Stimulated activated effector memory CD8-positive, alpha-beta T cell treated with anti-CD3 and anti-CD28 coated beads, Interleukin-12 subunit alpha, Interleukin-12 subunit beta, amount 100 ng/mL, for 72 hours (primary cell): Measurements from ENCODE around the gene DZIP1L.
"Not testable (repeated sequence)": the region's sequence is repeated elsewhere in the genome, so short reads cannot be mapped to it uniquely, and the experiment has no call there.

Experiments used
- ATAC-seq: fragments of 150-1000 bp; cut with Tn5 transposase; 2 replicates; pipeline ENCODE4 v1.10.0; 2021
- DNase-seq, 2 donors: peaks; one replicate each; pipeline ENCODE4 v3.0.0; 2021 to 2022; ENCODE audit warnings: low spot score in 2 of 2
- H3K27ac Mint-ChIP-seq: one replicate; pipeline ENCODE4 v1.8.0; 2022; ENCODE audit warnings: mild to moderate bottlenecking, mixed read lengths
- H3K36me3 Mint-ChIP-seq: one replicate; pipeline ENCODE4 v1.8.0; 2022; ENCODE audit warnings: mild to moderate bottlenecking, mixed read lengths
- H3K4me1 Mint-ChIP-seq: one replicate; pipeline ENCODE4 v1.8.0; 2022; ENCODE audit warnings: mixed read lengths
- H3K4me3 Mint-ChIP-seq: one replicate; pipeline ENCODE4 v1.8.0; 2022; ENCODE audit warnings: mild to moderate bottlenecking, mixed read lengths
- H3K9me3 Mint-ChIP-seq: one replicate; pipeline ENCODE4 v1.8.0; 2022; ENCODE audit warnings: mixed read lengths

The DZIP1L gene

DNA sequence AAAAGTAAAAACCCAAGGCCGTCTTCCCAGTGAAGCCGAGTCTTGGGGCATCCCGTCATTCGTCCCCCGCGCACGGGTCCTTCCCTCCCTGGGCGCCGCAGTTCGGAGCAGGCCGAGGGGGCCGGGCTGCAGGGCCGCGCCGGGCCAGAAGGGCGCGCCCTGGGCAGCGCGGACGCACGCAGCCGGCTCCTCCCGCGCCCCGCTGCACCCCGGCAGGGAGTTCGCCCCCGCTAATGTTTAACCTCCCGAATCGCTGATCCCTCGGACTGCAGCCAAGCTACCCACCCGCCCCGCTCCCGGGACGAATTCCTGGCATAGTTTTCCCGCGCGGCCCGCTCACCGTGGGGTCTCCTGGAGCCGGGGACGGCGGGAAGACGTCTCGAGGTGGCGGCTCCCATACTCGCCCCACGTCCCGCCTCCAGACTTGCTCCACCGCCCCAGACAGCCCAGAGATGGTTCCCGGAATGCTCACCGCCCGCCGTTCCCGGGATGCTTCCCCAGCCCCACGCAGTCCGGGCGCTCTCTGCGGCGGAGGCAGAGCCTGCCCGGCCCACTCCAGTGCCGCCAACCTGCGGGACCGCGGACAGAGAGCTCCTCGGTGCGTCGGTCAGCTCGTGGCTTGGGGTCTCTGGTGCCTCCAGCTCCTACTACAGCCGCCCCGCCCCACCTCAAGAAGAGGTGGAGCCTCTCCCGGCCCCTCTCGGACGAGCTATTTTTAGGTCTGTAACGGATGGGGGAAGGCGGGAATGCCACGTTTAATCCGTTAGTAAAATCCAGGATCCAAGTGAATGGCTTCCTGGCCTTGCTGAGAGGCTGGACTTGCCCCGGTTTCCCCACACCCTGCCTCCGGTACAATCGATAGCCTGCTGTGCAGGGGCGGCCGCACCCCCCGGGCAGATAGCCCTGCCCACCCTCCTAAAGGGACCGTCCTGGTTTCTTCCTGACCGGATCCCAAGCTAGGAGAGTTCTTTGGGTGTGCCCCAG lies at the start of gene DZIP1L:
Gene DZIP1L (minus strand): TSS at position 621 of the 984 bp plus-strand sequence. CDS start 11,637 bp downstream, outside the sequence.
- no peak within 1 kb of the TSS for H3K27ac Mint-ChIP-seq
- peaks cover 25% of the 10 kb centered on the region for H3K4me1 Mint-ChIP-seq
- no peaks in the 10 kb centered on the region for H3K36me3 Mint-ChIP-seq
- ATAC-seq (peak; percentile 86), DNase-seq (peak; percentile 20 to 55)
- no peaks in the 10 kb centered on the region for H3K9me3 Mint-ChIP-seq
- peak within 1 kb of the TSS; percentile 69 for H3K4me3 Mint-ChIP-seq

DNA sequence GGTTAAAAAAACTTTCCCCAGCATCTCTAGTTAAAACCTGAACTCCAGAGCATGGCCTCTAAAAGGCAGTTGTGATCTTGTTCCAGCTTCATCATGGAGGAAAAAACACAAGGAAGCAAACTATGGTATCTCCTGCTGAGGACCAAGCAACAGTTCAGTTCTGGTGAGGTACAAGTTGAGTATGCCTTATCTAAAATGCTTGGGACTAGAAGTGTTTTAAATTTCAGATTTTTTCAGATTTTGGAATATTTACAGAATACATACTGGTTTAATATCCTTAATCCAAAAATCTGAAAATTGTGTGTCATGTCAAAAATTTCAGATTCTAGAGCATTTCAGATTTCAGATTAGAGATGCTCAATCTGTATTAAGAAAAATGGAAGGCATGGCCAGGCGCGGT lies 49.7 kb upstream of the DZIP1L start:
- Mint-ChIP-seq H3K9me3 (no peaks in the 10 kb centered on the region), H3K27ac (peak overlapping the region; percentile 2)

DNA sequence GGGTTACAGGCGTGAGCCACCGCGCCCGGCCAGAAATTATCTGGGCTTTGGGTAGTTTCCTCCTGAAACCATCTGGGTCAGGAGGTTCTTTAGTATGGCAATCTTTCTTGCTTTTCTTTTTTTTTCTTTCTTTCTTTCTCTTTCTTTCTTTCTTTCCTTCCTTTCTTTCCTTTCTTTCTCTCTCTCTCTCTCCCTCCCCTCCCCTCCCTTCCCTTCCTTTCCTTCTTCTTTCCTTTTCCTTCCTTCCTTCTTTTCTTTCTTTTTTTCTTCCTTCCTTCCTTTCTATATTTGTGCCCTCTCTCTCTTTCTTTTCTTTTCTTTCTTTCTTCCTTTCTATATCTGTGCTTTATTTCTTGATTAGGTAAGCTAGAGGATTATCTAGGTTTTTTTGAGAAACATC lies 42.3 kb upstream of the DZIP1L start:
- Mint-ChIP-seq H3K4me3 (no peak overlapping the region), H3K27ac (no peak overlapping the region), H3K36me3 (peaks cover 34% of the 10 kb centered on the region), H3K9me3 (peaks cover 10% of the 10 kb centered on the region), H3K4me1 (no peaks in the 10 kb centered on the region)
- ATAC-seq (no peak), DNase-seq (no peak)

More for the DNA sequence above, 49.7 kb upstream of the DZIP1L start:
- Mint-ChIP-seq H3K4me1 (peaks cover 6% of the 10 kb centered on the region), H3K36me3 (peaks cover 100% of the 10 kb centered on the region), H3K4me3 (no peak overlapping the region)
- DNase-seq, result peak in 1 of 2 donors; percentile 4
- ATAC-seq, result no peak

- H3K4me1 Mint-ChIP-seq, result no peaks in the 10 kb centered on the region
- no peak overlapping the region for H3K27ac Mint-ChIP-seq
- DNase-seq, result no peak
- peaks cover 10% of the 10 kb centered on the region for H3K9me3 Mint-ChIP-seq
- H3K36me3 Mint-ChIP-seq, result peaks cover 6% of the 10 kb centered on the region
- H3K4me3 Mint-ChIP-seq, result no peak overlapping the region
- ATAC-seq, result no peak
Observed at GRCh38 chr3:138154534-138154933, 39.1 kb upstream of the DZIP1L start.

- H3K36me3 Mint-ChIP-seq, result peaks cover 3% of the 10 kb centered on the region
- no peaks in the 10 kb centered on the region for H3K4me1 Mint-ChIP-seq
- peak in 1 of 2 donors; percentile 10 for DNase-seq
- H3K9me3 Mint-ChIP-seq, result peaks cover 2% of the 10 kb centered on the region
- no peak overlapping the region for H3K4me3 Mint-ChIP-seq
- no peak overlapping the region for H3K27ac Mint-ChIP-seq
- no peak for ATAC-seq
Observed at GRCh38 chr3:138148503-138148902, 33.1 kb upstream of the DZIP1L start.

DNA sequence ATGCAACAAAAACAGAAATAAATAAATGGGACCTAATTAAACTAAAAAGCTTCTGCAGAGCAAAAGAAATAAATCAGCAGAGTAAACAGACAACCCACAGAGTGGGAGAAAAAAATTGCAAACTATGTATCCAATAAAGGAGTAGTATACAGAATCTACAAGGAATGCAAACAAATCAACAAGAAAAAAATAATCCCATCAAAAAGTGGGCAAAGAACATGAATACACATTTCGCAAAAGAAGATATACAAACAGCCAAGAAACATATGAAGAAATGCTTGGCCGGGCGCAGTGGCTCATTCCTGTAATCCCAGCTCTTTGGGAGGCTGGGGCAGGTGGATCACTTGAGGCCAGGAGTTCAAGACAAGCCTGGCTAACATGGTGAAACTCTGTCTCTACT lies 26.8 kb upstream of the DZIP1L start:
- ATAC-seq, H3K9me3 Mint-ChIP-seq, H3K4me3 Mint-ChIP-seq, DNase-seq, H3K4me1 Mint-ChIP-seq, H3K27ac Mint-ChIP-seq, H3K36me3 Mint-ChIP-seq: not testable (repeated sequence)

- H3K36me3 Mint-ChIP-seq, result no peaks in the 10 kb centered on the region
- H3K4me3 Mint-ChIP-seq, result no peak overlapping the region
- H3K4me1 Mint-ChIP-seq, result no peaks in the 10 kb centered on the region
- DNase-seq (no peak), ATAC-seq (no peak)
- H3K9me3 Mint-ChIP-seq, result no peaks in the 10 kb centered on the region
- H3K27ac Mint-ChIP-seq, result no peak overlapping the region
Observed at GRCh38 chr3:138140940-138141339, 25.5 kb upstream of the DZIP1L start.

DNA sequence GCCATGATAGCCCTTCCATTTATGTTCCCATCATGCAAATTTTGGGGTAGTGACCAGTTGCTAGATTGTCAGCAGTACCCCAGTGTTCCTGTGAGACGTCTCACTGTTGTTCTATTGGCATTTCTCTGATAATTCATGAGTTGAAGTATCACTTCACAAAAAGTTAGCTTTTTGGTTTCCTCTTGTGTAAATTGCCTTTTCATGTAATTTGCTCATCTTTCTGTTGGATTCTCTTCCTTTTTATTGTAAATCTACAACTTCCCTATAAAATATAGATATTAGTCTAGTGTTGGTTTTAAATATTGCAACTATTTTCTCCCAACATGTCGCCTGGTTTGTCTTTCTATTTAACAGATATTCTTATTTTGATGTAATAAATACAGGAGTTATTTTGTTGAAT lies 24.3 kb upstream of the DZIP1L start:
- H3K4me1 Mint-ChIP-seq, result no peaks in the 10 kb centered on the region
- no peak overlapping the region for H3K27ac Mint-ChIP-seq
- no peaks in the 10 kb centered on the region for H3K36me3 Mint-ChIP-seq
- no peak for DNase-seq
- no peak overlapping the region for H3K4me3 Mint-ChIP-seq
- no peaks in the 10 kb centered on the region for H3K9me3 Mint-ChIP-seq
- ATAC-seq, result no peak

- no peak for ATAC-seq
- no peak overlapping the region for H3K4me3 Mint-ChIP-seq
- H3K4me1 Mint-ChIP-seq, result no peaks in the 10 kb centered on the region
- no peaks in the 10 kb centered on the region for H3K9me3 Mint-ChIP-seq
- no peak overlapping the region for H3K27ac Mint-ChIP-seq
- DNase-seq, result peak in 1 of 2 donors; percentile 25
- H3K36me3 Mint-ChIP-seq, result no peaks in the 10 kb centered on the region
Observed at GRCh38 chr3:138137861-138138260, 22.5 kb upstream of the DZIP1L start.

DNA sequence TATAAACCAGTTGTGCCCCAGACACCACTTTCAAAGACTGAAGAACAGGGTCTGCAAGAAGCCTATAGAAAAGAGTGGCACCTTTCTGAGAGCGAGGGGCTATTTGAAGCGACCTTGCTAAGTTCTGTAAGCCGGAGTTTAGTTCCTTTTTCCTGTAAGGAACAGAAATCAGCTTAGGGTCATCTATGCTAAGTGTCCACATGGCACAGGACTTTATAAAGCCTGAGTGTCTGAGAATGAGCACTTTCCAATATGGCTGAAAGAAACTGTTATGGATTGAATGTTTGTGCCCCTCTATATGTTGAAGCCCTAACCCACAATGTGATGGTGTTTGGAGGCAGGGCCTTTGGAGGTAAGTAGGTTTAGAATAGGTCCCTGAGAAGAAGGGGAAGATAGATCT lies 20.8 kb upstream of the DZIP1L start:
- Mint-ChIP-seq H3K27ac (no peak overlapping the region), H3K4me3 (no peak overlapping the region), H3K36me3 (no peaks in the 10 kb centered on the region), H3K4me1 (no peaks in the 10 kb centered on the region), H3K9me3 (no peaks in the 10 kb centered on the region)
- DNase-seq (peak in 1 of 2 donors; percentile 15), ATAC-seq (no peak)

DNA sequence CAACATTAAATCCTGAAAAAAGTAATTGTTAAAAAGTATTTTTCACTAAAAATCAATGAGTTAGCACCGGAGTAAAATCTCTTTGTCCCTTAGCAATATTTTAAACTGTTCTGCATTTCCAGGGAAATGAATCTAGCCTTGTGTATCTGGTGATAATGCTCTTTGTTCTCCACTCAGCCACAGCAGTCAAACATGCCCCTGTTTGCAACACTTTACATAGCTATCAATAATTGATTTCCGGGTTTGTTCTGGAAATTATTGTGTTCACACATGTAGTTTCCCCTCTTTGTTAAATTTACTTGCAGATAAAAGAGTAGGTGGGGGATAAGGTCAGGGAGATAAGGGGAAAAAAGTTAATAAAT lies 20.4 kb upstream of the DZIP1L start:
- Mint-ChIP-seq H3K27ac (no peak overlapping the region), H3K36me3 (no peaks in the 10 kb centered on the region), H3K9me3 (no peaks in the 10 kb centered on the region), H3K4me1 (no peaks in the 10 kb centered on the region), H3K4me3 (no peak overlapping the region)
- no peak for ATAC-seq
- DNase-seq, result no peak

DNA sequence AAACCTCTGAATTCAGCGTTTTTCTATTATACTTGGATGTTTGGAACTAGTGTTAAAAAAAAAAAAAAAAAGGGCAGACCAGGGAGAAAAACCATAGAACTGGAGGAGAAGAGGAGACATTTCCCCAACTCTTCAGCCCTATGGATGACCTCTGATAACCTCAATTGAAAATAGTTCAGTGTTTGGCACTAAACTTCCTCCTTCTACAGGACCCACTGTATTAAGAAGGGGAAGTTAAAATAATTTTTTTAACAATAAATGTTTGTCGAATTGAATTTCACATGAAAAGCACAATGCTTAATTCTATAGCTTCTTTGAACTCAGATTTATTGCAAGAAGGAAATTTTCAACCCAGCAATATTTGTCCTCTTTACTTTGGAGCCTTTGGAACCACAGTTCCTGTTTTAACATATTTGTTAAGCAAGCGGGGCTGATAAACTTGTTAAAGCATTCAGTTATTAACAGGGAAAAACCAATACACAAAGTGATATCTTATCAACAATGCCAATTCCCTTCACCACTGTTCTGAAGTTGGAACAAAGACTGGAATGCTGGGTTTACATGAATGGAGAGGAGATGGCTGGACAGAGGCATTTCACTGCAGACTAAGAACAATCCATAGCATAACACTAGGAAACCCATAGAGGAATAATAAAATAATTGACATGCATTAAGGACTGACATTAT lies 19.9 kb upstream of the DZIP1L start:
- ATAC-seq, result no peak
- Mint-ChIP-seq H3K9me3 (no peaks in the 10 kb centered on the region), H3K4me3 (no peak overlapping the region), H3K4me1 (no peaks in the 10 kb centered on the region), H3K27ac (no peak overlapping the region), H3K36me3 (no peaks in the 10 kb centered on the region)
- peak in 1 of 2 donors; percentile 3 for DNase-seq

DNA sequence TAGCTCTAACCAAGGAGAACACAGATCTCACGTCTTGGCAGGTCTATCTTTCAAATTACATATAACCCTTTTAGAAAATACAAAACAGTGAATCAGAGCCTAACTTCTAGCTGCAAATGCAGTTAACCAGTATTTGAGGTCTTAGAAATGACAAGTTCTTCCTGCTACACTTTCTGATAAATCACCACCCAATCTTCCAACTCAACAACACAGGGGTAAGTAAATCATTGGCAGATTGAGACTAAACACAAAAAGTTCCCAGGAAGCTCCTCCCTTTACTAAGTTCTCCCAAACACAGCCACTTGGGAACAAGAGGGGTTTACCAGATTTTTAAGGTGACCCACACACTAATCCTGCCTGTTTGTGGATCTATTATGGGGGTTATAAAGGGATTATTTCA lies 16.8 kb upstream of the DZIP1L start, which contains the start of gene A4GNT:
Gene A4GNT (minus strand): TSS at position 152 of the 400 bp plus-strand sequence. CDS start 1,134 bp downstream, outside the sequence.
- no peaks in the 10 kb centered on the region for H3K36me3 Mint-ChIP-seq
- no peaks in the 10 kb centered on the region for H3K9me3 Mint-ChIP-seq
- H3K4me3 Mint-ChIP-seq, result no peak within 1 kb of the TSS
- no peaks in the 10 kb centered on the region for H3K4me1 Mint-ChIP-seq
- ATAC-seq (no peak), DNase-seq (peak in 1 of 2 donors; percentile 4)
- peak within 1 kb of the TSS; percentile 2 for H3K27ac Mint-ChIP-seq

DNA sequence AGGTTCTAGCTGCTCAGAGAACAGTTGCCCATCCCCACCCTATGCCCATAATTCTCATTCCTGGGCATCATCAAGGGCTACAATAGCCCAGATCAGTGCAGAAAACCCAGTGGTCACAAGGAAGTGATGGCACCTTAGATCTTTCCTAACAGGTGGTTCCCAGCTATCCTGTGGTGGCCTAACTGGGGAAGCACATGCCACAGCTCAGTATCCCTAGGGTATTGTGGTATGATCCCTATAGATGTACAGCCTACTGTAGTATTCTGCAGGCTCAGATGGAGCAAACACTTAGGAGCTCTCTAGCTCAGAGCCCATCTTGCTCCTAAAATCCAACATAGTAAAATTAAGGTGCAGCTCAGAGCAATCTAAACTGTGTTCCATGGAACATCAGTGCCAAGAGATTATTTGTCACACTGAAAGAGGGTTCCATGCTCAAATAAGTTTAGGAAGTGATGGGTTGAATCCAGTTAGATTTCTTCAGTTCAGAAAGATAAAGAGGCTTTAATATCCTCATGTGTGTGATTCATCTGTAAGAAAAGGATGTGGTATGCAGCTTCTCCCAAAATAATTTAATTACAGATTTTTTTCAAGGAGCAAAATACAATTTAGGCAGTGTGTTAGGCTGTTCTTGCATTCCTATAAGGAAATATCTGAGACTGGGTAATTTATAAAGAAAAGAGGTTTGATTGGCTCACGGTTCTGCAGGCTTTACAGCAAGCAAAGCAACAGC lies 12.4 kb upstream of the DZIP1L start:
- Mint-ChIP-seq H3K4me3 (no peak overlapping the region), H3K4me1 (no peaks in the 10 kb centered on the region), H3K27ac (no peak overlapping the region), H3K36me3 (no peaks in the 10 kb centered on the region), H3K9me3 (no peaks in the 10 kb centered on the region)
- DNase-seq, result peak in 1 of 2 donors; percentile 25
- ATAC-seq, result no peak

DNA sequence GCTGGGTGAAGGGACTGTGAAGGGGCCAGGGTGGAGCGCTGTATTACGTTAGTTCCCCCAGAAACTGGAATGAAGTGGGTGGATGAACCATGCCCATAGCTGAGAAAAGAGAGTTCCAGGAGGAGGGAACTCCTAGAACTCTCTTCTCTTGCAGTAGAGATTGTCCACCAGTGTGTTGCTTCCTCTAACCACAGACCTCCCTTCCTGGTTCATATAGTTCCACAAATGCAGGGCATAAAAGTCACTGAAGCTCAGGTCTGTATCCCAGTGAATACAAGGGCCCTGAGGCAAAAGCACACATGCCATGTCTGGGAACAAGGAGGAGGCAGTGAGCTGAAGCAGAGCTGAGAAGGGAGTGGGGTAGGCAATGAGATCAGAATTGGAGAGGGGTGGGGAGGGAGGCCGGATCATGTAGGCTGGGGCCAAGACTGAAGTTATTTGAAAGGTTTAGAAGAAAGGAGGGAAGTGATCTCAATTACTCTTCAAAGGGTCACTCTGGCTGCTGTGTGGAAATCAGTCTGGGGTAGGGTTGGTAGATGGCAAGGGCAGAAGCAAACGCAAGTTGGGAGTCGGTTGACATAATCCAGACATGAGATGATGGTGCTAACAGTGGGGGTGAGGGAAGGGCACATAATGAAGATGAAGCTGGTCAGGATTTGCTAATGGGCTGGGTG lies 10.3 kb upstream of the DZIP1L start:
- Mint-ChIP-seq H3K4me3 (no peak overlapping the region), H3K36me3 (no peaks in the 10 kb centered on the region), H3K4me1 (no peaks in the 10 kb centered on the region), H3K9me3 (no peaks in the 10 kb centered on the region), H3K27ac (no peak overlapping the region)
- ATAC-seq (no peak), DNase-seq (no peak)
